GM21367 (cell line): Measurements from ENCODE around the gene GPR3.

Experiments used
- ATAC-seq: cut with Tn5 transposase; IDR thresholded peaks from one replicate; pipeline ENCODE4 v1.9.1; 2021; ENCODE audit not compliant: unreplicated experiment

Gene GPR3

DNA sequence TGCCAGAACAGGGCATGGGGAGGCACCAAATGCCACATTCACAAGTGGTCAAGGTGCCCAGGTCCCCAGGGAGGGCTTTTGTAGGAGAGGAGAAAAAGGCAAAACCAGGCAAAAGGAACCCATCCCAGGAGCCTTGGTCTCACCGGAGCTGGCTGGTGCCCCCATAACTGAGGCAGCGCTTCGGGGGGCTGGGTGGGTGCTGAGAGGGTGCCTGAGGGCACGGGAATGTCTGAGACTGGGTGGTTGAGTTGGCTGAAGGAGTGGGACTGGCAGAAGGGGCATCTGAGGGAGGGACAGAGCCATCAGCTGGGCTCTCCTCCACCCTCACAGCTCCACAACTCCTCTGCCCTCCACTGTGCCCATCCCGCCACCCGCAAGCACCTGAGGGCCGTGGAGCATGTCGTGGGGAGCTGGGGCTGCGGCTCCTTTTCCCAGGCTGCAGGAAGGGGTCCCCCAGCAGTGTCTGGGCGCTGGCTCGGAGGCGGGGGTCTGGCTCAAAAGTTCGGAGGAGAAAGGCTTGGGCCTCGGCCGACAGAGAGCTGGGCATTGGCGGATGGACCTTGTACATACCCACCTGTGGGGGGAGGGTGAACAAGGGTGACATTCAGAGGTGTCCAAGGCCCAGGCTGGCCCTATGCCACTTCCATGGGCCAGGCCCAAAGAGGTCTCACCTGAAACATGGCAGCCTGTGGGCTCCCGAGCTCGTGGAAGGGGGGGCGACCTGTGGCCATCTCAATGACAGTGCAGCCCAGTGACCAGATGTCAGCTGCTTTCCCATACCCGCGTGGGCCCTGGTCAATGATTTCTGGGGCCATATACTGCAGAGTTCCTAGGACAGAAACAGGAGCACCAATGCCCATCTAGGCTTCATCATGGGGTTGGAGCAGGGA is 34.1 kb upstream of the GPR3 start:
- ATAC-seq, result no peak

GRCh38 chr1:27358928-27359313 is 33.5 kb upstream of the GPR3 start:
- no peak for ATAC-seq

- no peak for ATAC-seq
Observed at GRCh38 chr1:27359822-27360158, 32.6 kb upstream of the GPR3 start.

- ATAC-seq, result no peak
Observed at GRCh38 chr1:27360159-27361043, 32.0 kb upstream of the GPR3 start.

- no peak for ATAC-seq
Observed at GRCh38 chr1:27361044-27361402, 31.4 kb upstream of the GPR3 start.

DNA sequence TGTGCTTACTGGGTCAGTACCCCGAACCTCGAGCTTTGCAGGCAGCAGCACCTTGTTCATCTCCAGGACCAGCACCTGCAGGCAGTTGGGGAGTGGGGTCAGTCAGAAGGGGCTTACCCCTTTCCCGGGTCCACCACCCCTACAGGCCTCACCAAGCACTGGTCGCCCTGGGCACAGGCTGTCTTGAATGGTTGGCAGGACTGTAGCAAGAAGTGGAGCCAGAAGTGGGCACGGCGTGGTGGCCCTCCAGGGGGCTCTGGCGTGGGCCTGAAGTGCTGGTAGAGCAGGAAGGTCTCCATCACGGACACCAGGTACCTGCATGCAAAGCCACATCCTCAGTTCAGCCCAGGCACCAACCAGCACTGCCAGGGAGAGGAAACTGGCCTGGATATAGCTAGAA is 30.9 kb upstream of the GPR3 start:
- no peak for ATAC-seq

DNA sequence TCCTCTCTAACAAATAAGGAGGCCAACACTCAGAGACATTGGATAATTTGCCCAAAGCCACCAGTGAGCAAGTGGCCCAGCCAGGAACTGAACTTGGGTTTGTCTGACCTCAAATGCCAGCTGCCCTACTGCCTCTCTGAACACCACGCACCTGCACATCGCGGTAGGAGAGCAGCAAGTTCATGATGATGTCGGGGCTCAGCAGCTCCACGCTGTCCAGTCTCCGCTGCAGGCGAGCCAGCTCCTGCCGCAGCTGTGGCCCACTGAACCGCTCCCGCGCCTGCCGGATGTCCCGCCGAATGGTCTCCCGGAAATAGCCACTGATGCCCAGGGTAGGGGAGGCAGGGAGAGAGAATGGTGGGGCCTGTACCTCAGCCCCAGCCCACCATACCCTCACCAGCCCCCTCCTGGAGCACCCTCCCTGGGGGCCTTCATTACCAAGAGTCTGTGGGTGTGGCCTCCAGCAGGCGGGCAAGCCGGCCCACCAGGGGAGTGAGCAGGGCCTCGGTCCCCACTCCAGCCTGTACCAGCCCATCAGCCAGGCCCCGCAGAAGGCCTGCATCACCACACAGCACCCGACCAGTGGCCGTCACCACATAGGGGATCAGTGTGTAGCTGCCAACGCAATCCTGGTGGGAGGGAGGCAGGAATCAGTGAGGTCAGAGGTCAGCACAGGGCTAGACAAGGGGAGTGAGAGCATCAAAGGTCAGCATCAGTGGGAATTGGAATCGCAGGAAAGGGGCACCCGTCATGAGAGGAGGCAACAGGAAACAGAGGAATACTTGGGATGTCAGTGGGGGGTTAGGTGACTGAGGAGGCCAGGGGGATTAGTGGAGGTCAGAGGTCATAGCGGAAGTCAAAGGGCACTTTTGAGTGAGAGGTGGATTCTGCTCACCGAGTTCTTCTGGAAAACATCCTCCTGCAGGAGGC is 28.4 kb upstream of the GPR3 start:
- no peak for ATAC-seq

DNA sequence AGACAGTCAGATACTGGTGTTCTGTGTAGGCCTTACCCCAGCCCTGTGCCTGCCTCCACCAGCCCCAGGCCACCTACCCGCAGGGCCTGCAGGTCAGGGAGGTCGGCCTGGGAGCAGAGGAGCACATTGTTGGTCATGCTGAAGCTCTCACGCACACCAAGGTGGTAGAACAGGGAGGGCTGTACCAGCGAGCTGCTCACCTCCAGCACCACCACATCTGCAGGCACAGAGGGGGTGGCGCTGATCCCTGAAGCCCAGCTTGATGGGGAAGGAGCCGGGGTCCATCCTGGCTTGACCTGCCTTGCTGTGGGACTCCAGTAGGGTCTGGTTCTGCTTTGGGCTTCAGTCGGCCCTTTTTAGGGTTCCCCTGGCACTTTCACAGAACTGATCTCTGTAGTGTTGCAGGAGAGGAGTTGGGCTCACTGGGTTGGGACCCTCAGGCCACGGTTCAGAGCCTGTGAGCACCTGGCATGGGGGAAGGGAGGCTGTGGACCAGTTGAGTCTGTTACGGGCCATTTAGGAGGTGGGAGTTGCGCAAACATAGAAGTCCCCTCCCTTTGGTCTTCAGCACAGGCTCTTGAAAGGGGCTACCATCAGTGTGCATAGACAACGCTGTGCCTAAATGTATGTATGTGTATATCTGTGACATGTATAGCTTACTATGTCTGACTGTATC is 27.6 kb upstream of the GPR3 start:
- ATAC-seq, result no peak

DNA sequence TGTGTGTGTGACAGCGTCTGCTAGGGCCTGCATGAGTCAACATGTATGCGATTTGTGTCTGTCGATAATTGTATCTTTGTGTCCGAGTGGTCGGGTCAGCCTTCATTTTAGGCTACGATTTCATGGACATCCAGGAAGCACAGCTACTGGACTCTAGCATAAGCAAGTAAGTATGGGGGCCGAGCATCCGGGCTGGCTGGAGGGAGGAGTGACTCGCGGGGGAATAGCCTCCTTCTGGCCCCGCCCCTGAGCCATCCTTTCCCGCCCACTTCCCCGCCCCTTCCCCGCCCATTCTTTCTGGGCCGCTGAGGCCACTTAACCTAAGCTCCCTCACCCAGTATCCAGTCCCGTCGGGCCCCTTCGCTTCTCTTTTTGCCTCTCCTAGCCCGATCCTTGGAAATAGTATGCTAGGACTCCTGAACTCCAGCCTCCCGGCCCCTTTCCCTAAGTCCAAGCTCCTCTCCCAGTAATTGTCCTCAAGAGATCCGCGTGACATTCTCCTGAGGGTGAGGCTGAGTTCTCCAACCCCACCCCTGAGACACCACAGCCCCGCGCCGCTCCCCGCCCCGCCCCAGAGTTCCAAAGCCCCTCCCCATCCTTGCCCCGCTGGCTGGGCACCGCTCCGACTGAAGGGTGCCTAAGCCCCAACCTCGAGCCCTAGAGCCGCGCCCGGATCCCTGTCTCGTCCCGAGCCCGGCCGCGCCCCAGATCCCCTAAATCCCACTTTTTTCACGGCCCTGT is 26.9 kb upstream of the GPR3 start:
- peak; percentile 28 for ATAC-seq

DNA sequence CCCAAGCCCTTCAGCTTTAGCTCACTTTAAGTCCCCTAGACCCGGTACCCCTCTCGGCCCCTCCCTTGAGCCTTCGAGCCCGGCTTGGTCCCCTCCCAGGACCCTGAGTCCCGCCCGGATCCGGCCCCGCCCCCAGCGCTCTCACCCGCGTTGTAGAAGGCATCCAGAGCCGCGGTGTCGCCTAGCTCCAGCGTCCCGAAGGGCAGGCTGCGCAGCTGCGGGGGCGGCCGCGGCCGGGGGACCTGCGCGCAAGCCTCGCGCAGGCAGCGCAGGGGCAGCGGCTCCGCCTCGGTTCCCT is 26.4 kb upstream of the GPR3 start:
- peak; percentile 30 for ATAC-seq

DNA sequence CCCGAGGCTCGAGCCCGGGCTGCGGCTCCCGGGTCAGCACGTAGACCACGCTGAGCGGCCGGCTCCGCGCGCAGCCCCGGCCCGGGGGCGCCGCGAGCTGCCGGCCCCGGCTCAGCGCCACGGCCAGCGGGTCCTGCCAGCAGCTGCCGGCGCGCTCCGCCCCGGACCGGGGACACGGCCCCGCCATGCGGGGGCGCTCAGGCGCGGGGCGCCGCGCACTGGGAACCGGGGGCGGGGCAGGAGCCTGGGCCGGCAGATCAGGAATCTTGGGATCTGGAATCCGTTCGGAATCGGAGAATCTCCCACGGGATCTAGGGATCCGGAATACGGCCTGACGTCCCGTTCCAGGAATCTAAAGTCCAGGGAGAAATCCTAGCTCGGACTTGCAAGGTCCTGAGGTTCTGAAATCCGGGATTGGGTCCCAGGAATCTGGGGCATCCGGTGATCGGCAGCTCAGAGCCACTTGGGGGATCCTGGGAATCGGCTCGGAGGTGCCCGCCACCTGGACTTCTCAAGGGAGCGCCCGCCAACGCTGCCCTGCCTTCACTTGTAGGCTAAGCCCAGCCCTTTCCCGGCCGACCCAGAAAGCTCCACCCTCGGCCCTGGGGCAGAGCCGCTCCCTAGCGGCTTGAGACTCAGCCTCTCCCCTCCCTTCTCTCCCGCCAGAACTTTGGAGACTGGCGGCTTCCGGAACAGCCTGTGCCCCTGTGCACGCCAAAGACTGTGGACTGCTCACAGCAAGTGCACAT is 25.8 kb upstream of the GPR3 start, which contains the start of gene MAP3K6:
Gene MAP3K6 (minus strand): TSS at position 551 of the 749 bp plus-strand sequence. CDS start 364 bp downstream, at position 187.
- ATAC-seq, result peak; percentile 32

DNA sequence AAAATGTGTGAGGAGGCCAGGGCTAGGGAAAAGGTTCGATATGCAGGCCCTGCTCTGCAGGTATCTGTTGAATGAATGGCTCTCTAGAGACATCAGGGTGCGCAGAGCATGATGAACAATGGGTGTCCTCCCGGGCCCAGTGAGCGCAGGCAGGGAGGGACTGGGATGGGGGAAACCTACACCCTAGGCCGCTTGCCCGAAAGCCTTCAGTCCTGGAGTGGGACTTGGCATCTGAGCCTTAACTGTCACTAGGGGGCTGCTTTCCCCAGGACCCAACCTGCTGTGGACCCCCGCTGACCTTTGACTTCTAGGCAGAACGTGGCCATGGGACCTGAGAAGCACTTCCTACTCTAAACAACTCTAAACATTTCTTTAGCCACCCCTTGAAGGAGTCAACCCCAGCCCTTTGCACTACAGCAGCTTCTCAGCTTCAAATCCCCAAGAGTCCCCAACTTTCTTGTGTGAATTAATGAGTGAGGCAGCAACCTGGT is 25.2 kb upstream of the GPR3 start:
- ATAC-seq, result no peak

GRCh38 chr1:27368869-27369582 is 23.4 kb upstream of the GPR3 start:
- no peak for ATAC-seq

DNA sequence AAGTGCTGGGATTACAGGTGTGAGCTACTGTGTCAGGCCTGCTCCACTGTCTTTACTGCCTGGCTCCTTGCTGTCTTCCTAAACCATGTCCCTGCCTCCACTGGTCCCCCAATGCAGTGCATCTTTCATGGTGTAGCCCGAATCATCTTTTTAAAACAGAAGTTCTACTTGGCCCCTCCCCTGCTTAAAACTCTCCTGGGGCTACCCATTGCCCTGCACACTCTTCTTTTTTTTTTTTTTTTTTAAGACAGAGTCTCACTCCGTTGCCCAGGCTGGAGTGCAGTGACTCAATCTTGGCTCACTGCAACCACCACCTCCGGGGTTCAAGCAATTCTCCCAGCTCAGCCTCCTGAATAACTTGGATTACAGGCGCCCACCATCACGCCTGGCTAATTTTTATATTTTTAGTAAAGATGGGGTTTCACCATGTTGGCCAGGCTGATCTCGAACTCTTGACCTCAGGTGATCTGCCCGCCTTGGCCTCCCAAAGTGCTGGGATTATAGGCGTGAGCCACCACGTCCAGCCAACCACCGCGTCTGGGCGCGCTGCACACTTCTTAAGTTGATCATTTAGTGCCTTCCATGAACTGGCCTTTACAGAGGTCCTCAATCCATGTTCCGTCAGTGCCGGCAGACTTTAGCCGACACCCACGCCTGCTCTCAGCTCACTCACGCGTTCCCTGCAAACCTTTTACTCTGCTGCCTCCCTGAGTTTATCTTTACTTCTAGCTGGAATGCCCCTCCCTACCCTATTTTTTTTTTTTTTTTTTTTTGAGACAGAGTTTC is 20.2 kb upstream of the GPR3 start:
- ATAC-seq, result no peak

GRCh38 chr1:27372808-27373690 is 19.4 kb upstream of the GPR3 start:
- ATAC-seq, result no peak

DNA sequence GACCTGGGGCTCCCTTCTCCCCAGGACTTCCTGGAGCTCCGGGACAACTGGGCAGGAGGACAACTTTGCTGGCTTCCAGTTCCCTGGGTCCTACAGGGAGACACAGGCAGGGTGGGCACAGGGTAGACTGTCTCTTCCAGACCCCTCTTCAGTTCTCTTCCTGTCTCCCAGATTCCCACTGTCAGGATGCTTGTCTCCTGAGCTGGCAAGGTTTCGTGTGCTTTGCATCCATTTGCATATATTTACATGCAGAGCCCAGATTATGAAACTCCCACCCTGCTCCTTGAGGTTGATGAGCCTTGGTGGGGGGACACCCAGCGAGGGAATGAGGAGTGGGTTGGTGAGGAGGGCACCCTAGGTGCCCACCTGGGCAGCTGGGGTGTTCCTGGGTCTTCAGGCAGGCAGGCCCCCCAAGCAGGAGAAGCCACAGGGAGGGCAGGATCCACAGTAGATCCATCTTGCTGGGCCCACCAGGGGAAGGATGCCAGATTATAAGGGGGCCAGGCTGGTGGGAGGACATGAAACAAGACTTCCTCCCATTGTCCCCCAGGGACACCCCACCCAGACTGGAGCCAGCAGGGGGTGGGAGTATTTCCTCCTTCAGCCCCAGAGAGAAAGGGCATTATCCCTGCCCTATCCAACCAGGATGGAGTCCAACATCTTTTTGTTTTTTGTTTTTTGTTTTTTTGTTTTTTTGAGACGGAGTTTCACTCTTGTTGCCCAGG is 17.9 kb upstream of the GPR3 start, which contains the start of gene FCN3:
Gene FCN3 (minus strand): TSS at position 463 of the 725 bp plus-strand sequence. CDS start 6 bp downstream, at position 457.
- no peak for ATAC-seq
